Measurements from ENCODE around the gene JDP2.

JDP2 gene

GRCh38 chr14:75411214-75411540, 16.6 kb upstream of the JDP2 start:
- DNase-seq: no peak

DNA sequence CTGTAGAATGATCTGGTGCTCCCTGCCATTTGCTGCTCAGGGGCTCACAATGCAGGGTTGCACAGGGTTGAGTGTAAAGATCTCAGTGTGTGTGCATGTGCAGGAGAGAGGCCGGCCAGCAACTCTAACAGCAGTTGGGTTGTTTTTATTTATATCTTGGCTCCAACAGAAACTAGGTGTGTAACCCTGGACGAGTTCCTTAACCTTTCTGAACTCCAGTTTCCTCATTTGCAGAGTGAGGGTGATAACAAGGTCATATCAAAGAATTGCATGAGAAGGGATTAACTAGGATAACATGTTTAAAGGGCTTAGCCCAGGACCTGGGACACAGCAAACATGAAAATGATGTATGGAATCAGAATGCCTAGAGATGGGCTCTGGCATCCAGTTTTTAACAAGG, 14.8 kb upstream of the JDP2 start:
- DNase-seq: no peak

DNA sequence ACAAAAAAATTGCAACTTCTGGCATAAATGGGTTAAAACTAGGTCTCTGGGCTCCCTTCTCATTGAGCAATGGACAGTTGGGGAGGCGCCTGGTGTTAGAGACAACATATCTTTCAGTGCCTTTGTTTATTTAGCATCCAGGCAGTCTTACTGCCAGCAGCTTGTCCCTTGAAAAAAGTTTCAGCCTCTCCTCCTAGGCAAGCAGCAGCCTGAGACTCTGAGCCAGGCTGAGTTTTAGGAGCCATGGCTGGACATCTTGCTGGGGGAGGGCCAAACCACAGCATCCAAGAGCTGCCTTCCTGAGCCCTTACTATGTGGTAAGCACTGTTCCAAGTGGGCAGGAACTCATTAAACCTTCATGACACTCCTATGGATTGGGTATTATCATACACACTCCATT, 10.1 kb upstream of the JDP2 start:
- no peak for DNase-seq

DNA sequence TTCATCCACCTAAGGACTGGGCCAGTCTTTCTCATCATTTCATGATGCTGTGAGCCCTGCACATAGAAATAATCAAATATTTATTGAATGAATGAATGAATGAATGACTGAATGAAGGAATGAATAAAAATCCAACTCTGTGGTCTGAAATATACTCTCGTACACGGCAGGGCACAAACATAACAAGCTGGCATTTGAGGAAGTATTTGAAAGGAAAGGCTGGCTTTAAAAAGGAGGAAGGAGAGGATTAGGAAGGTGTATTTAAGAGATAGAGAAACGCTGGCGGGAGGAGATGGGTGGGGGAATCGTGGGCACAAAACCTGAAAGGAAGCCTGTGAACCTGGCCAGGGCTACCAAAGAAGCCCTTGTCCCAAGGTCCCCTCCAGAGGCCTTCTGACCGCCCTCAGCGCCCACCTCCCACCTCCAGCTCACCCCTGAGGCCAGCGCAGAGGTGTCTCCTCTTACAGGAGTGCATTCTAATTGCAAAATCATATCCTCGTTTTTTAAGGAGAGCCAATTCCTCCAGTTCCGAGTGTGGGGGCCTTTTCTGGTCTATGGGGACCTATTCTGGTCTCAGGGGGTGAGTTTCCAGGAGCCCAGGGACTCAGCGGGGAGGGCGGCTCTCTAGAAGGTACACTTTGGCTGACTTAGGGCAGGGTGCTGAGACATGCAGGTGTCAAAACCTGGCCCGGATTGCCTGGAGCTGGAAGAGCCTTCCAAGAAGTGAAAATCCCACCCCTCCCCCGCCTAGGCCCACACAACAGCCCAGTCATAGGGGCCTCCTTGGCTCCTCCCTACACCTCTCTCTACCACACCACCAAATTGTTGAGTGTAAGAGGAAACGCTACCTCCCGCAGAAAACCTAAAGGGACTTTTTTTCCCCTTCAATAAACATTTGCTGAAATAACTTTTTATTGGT, 8.7 kb upstream of the JDP2 start:
- peak; percentile 47 for DNase-seq

GRCh38 chr14:75422169-75422568, 5.7 kb upstream of the JDP2 start:
- DNase-seq: no peak

- DNase-seq: no peak
Measured at GRCh38 chr14:75424496-75424895, 3.3 kb upstream of the JDP2 start.

DNA sequence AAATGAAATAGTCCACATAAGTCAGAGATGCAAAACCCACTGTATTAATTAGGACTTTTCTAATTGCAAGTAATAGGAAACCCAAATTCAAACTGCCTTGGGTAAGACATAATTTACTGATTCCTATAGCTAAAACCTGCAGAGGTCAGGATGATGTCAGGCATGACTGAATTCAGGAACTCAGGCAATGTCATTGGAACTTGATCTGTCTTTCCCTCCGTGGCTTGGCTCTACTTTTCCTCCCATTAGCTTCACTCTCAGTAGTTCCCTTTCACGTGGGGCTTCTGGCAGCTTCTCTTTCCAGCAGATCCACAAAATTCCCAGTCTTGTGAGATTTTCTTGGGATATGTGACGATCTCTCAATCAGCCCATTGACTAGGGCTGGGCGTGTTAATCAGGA, 2.4 kb upstream of the JDP2 start:
- no peak for DNase-seq

- DNase-seq: no peak
Measured at GRCh38 chr14:75426332-75427125, 1.3 kb upstream of the JDP2 start.

DNA sequence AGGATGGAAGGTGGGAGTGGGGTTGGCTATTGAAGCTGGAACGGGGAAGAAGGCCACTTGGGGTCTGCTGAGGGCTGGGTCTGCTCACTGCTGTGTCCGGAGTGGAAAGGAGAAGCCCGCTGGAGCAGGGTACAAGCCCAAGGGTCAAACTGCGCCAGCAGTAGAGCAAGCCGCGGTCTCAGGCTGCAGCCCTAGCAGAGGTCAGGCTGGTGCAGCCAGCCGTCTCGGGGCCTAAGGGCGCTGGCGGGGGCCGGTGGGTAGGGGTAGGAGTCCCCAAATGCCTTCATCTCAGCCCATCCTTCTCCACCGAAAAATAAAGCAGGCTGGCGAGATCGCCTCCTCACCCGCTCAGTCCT, 718 bp upstream of the JDP2 start:
- no peak for DNase-seq

- DNase-seq: no peak
Measured at GRCh38 chr14:75428230-75429104, 645 bp downstream of the JDP2 start.

DNA sequence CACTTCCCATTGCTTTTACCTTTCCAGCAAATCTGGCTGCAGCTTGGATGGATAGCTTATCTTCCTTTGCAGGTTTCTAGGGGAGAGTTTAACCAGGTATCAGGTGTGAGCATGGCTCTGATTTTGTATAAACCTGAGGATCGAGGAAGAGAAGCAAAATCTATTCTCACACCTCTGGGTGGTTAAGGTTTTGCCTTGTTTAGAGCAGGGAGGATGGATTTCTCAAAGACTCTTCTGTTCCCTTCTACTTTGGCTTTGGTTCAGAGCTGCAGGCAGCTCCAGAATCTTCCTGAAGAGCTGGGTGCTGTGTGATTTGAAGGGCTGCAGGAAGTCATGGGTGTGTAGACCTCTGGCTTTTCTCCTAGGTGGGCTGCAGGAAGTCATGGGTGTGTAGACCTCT, 1.7 kb downstream of the JDP2 start:
- no peak for DNase-seq

- no peak for DNase-seq
Measured at GRCh38 chr14:75430116-75430515, 2.3 kb downstream of the JDP2 start.

DNA sequence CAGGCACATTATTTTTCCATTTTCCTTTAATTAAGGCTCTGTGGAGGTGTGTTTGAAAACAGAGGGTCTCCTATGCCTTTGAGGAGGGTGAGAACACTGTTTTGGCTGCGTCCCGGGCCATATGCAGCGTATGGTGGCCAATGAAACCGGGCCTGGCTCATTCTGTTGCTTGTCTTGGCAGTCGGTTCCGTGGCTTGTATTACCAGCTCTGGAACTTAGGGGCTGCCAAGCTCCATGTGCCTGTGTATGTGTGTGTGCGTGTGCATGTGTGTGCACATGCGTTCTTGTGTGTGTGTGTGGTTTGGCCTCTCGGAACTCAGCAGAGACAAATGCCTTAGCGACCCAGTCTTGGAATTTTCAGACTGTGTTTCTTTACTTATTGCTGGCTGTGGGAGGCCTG, 2.7 kb downstream of the JDP2 start:
- no peak for DNase-seq

GRCh38 chr14:75430976-75431375, 3.2 kb downstream of the JDP2 start:
- no peak for DNase-seq

GRCh38 chr14:75431827-75432226, 4.0 kb downstream of the JDP2 start:
- DNase-seq: no peak

GRCh38 chr14:75432411-75432810, 4.6 kb downstream of the JDP2 start:
- DNase-seq: no peak

DNA sequence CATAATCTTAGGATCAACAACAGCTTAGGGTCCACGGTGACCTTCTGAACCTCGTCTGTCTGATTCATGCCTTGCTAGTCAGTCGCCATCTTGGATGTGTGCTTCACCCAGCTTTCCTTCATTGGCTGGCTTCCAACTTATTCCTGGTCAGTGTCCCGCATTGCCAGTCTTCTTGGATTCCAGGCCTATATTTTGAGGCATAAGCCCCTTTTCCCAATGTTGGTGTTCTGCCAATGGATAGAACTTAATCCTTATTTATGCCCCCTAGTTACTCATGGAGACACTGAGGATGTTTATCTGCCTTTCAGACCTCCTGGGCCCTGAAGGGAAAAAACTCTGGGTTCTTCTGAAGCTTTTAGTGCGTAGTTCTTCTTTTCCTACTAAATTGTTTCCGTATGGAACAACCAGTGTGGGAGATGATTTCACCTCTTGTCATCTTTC, 5.8 kb downstream of the JDP2 start:
- DNase-seq: no peak

DNA sequence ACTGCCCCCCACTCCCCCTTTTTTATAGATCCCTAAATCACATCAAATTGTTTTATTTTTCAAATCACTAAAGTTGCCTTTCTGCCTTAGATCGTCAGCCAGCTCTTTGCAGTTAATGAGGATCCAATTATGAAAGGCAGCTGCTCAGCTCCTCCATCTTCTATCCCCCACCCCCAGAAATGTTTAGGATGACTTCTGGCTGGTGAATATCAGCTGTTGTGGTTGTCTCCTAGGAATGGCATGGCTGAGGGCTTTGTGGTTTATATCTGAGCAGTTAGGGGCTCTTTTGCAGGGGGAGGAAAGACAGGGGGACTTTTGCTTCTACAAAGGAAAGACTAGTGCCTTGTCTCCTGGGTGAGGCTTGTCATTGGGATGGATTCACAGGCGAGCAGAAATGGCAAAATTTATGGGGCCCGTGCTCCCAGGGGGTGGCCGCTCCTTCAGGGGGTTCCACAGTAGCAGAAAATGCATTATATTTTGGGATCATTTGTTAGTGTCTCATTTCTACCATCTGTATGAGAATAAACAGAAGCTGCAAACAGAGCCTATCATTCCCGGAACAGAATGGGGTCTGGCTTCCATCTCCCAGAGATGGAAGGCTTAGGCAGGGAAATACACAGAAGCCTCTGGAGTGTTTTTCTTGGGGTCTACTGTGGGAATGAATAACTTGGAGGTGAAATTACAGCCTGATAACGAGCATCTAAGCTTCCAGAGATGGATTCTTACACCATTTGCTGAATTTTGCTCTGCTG, 6.5 kb downstream of the JDP2 start:
- no peak for DNase-seq

DNA sequence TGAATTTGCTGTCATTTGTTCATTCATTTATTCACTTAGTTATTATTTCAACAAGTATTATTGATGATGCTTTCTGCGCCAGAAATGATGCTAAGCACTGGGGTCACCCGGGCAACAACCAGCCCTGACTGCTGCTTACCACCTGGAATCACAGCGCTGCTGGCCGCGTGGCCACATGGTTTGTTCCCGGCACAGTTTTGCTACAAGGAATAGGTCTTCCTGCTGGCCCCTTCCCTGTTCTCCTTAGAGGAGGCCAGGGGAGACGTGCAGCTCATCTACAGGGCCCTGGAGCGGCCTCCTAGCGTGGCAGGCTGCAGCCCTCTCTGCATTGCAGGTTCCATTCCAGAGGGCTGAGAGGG, 7.0 kb downstream of the JDP2 start:
- DNase-seq: no peak

- peak; percentile 53 for DNase-seq
Measured at GRCh38 chr14:75435473-75435872, 7.7 kb downstream of the JDP2 start.

GRCh38 chr14:75437201-75438143, 9.7 kb downstream of the JDP2 start:
- no peak for DNase-seq

All from KG1 (cell line).